OCI-LY1 (cell line): ENCODE results near the gene CHRNB1.

Experiments used
- EZH2 ChIP-seq: fragments of 200-600 bp; sonication (generic), shearing (Covaris generic); IDR thresholded peaks from 2 replicates; pipeline ENCODE4 v1.8.0; 2017; ENCODE audit warnings: borderline replicate concordance, mixed run types, mild to moderate bottlenecking, antibody characterized with exemption, low read length, moderate library complexity, mixed read lengths
- TF ChIP-seq, protein P1 (sequence below): fragments of 200-600 bp; sonication (generic), shearing (Covaris generic); IDR thresholded peaks from 2 replicates; pipeline ENCODE4 v1.5.1; 2017; ENCODE audit warnings: mild to moderate bottlenecking, antibody characterized with exemption, low read length, moderate library complexity, mixed read lengths

DNA sequence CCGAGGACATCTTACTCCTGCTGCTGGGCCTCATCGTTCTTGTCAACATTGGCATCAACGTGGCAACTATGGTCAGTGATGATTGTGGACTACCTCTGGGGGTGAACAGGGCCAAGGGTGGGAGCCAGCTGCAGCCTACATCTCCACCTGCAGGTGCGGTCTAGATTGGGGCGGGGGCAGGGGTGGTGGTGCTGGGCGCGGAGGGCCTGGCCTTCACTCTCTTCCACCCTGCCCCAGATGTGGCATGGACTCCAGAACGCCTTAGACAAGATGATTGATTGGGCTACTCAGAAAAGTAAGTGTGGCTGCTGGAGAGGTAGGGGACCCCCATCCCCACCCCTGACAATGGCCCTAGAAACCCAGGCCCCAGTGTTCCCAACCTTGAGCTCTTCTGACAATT, 19.1 kb upstream of the CHRNB1 start:
- TF ChIP-seq, protein P1, sequence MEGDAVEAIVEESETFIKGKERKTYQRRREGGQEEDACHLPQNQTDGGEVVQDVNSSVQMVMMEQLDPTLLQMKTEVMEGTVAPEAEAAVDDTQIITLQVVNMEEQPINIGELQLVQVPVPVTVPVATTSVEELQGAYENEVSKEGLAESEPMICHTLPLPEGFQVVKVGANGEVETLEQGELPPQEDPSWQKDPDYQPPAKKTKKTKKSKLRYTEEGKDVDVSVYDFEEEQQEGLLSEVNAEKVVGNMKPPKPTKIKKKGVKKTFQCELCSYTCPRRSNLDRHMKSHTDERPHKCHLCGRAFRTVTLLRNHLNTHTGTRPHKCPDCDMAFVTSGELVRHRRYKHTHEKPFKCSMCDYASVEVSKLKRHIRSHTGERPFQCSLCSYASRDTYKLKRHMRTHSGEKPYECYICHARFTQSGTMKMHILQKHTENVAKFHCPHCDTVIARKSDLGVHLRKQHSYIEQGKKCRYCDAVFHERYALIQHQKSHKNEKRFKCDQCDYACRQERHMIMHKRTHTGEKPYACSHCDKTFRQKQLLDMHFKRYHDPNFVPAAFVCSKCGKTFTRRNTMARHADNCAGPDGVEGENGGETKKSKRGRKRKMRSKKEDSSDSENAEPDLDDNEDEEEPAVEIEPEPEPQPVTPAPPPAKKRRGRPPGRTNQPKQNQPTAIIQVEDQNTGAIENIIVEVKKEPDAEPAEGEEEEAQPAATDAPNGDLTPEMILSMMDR, result no peak
- TF ChIP-seq EZH2, result no peak
